Measurements from ENCODE around the gene USP3. TPM values are rescaled to one million over a fixed set of nuclear protein-coding genes. Genes with fewer than 3 reads are reported as not detected.
A peak's percentile ranks its signal among the peaks of the same experiment; 100 is the strongest.

USP3 gene
- total and polyA plus RNA-seq, 9 of the 15 experiments (the other 6 are each of a cell fraction or from before 2014, with no cell fraction given), result 17.3 to 54.3 (median 34.8) TPM

GRCh38 chr15:63524316-63525015 lies 20.1 kb downstream of the USP3 start (continued):
- TF ChIP-seq MGA (IDR thresholded peaks at IDR 0.05), result peak; percentile 46; the same call in 1 of the 2 replicates
- TF ChIP-seq ATF3 (IDR thresholded peaks at IDR 0.05), result peak; percentile 90
- TF ChIP-seq ATF3 (CRISPR knock-in tag; conservative IDR thresholded peaks at IDR 0.05), result no peak
- no peak for TF ChIP-seq ZNF609 (CRISPR knock-in tag; IDR thresholded peaks at IDR 0.05; ENCODE audit: borderline replicate concordance)
- TF ChIP-seq MTA3 (IDR thresholded peaks at IDR 0.05; ENCODE audit: borderline replicate concordance), result no peak
- no peak for TF ChIP-seq ZNF280A (IDR thresholded peaks at IDR 0.05; ENCODE audit: low read depth, partially characterized antibody)

Data from K562 (cell line).